Retinal pigment epithelial cell (primary cell): ENCODE data around the gene SOX5.

Experiments used
- DNase-seq: peaks from one replicate; pipeline ENCODE4 v3.0.0-alpha.2; 2010; ENCODE audit warnings: low read depth
- H3K4me3 ChIP-seq: 2 replicates; pipeline ENCODE4 v1.5.1; 2011; ENCODE audit warnings: mild to moderate bottlenecking, low read length, control low read depth, moderate library complexity
- CTCF ChIP-seq: conservative IDR thresholded peaks from 2 replicates; pipeline ENCODE4 v1.5.1; 2011; ENCODE audit warnings: low read depth, low read length, control low read depth, inconsistent platforms

SOX5 gene

GRCh38 chr12:23708185-23708837 lies 241.2 kb downstream of the SOX5 start:
- no peak for DNase-seq
- no peak overlapping the region for H3K4me3 ChIP-seq
- TF ChIP-seq CTCF, result no peak

- H3K4me3 ChIP-seq, result no peak overlapping the region
- no peak for DNase-seq
- no peak for TF ChIP-seq CTCF
These were observed 242.2 kb downstream of the SOX5 start for GRCh38 chr12:23707270-23707669.

DNA sequence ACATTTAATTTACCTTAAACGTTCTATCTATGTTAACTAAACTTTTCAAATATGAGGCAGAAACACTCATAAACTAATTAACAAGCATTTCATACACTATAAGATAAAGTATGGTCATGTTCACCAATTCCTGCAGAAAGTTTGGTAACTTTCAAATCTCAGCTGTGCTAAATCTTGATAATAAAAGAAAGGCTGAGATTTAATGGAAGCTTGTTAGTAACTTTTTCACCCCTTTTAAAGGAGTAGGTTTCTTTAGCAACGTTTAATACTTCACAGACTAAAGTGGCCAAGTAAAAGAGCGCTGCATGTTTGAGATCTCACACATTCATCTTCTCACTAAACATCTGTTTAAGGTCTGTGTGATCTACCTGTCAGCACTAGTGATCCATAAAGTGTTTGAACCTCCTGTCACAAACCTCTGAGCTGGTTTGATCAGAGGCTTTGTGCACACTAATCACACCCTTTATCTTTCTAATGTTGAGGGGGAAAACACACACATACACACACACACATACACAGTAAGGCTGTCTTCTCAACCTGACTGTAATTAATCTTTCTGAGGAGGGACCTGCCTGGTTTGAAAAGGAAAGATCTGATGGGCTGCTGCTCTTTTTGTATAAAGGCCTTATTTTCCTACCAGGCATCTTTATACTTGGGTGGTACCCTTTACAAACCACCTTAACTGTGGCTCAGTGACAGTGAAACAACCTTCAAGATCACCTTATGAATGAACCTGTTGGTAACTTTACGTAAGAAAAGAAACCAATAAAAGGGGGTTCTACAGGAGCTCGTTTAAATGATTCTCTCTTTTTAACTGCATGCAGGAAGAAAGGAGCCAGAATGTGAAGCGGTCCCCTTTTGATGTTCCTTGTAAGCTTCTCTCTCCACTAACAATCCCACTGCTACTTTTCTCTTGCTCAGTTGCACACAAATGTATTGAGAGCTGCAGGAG lies 244.2 kb downstream of the SOX5 start:
- H3K4me3 ChIP-seq, result no peak overlapping the region
- TF ChIP-seq CTCF, result no peak
- no peak for DNase-seq

GRCh38 chr12:23703051-23703450 lies 246.4 kb downstream of the SOX5 start:
- no peak for TF ChIP-seq CTCF

DNA sequence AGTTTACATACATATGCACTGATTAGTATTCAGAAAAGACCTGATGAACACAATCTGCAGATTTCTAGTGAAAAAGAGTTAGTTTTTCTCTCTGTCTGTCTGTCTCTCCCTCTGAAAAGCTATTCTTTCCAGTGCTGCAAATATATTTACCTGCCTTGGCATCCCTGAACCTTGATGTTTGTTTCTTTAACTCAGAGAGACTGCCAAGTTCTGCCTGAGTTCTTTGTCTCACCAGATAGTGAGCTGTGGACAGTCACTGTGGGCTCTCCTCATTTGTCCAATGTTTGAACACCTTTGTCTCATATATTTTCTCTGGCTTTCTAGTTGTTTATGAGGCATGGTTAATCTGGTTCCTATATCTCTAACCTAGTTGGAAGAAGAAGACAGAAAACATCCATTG lies 250.4 kb downstream of the SOX5 start:
- H3K4me3 ChIP-seq, result no peak overlapping the region
- DNase-seq, result no peak

More at GRCh38 chr12:23703051-23703450, 246.4 kb downstream of the SOX5 start:
- DNase-seq, result no peak
- no peak overlapping the region for H3K4me3 ChIP-seq

DNA sequence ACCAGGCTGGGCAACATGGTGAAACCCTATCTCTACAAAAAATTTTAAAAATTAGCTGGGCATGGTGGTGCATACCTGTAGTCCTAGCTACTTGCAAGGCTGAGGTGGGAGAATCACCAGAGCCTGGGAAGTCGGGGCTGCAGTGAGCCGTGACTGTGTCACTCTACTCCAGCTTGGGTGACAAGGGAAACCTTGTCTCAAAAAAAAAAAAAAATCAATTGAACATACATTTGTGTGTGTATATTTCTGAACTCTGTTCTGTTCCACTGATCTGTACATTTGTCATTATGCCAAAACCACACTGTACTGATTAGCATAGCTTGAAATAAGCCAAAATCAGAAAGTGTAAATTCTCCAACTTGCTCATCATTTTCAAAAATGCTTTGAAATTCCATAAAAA lies 254.6 kb downstream of the SOX5 start:
- no peak for DNase-seq
- TF ChIP-seq CTCF, result no peak
- H3K4me3 ChIP-seq, result no peak overlapping the region

More for the DNA sequence above, 250.4 kb downstream of the SOX5 start:
- TF ChIP-seq CTCF, result no peak
